ENCODE results near the gene PHACTR3.

Gene PHACTR3

DNA sequence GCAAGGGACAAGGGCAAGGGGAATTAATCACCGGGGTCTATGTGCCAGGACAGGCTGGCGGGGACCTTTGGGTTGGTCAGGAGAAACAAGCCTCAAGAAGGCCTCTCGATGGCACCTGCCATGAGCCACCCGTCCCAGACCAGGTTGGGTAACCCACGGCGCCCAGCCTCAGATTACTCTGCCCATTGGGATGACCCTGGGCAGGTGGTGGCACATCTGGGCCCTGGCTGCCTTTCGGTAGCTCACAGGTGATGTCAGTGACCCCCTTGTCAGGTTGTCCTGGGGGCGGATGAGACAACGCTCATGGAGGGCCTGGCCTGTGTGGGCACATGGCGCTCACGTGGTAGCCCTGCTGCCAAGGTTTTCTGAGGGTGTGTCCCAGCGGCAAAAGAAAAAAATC lies 176.9 kb downstream of the PHACTR3 start:
- H2AK5ac ChIP-seq (ENCODE audit: low read length), result no peak overlapping the region
- no peak overlapping the region for H2BK120ac ChIP-seq (ENCODE audit: low read depth, low read length)
- H2BK5ac ChIP-seq (ENCODE audit: low read length), result no peak overlapping the region
- no peaks in the 10 kb centered on the region for H3K27me3 ChIP-seq (ENCODE audit: insufficient read depth, low read length, poor library complexity)
- H3K56ac ChIP-seq (ENCODE audit: low read length), result no peak overlapping the region
- no peak overlapping the region for H3K9ac ChIP-seq (ENCODE audit: low read length)
- H3K36me3 ChIP-seq (ENCODE audit: control insufficient read depth, insufficient read depth, low read length), result no peaks in the 10 kb centered on the region
- no peak overlapping the region for H3K4me2 ChIP-seq (ENCODE audit: low read length)
- no peak overlapping the region for H3K18ac ChIP-seq (ENCODE audit: low read length)
- no peak for DNase-seq
- no peak overlapping the region for H3K4ac ChIP-seq (ENCODE audit: low read depth, low read length)
- no peak overlapping the region for H3K23ac ChIP-seq (ENCODE audit: low read length)
- no CpG with 5 or more reads among the region's 12 CpGs for WGBS (ENCODE audit: extremely low coverage, insufficient coverage, low lambda C conversion rate)
- no peak overlapping the region for H4K5ac ChIP-seq (ENCODE audit: low read length)
- no peaks in the 10 kb centered on the region for H3K79me1 ChIP-seq (ENCODE audit: low read length)
- no peak overlapping the region for H2BK15ac ChIP-seq (replicated peaks; ENCODE audit: low read depth)
- no peaks in the 10 kb centered on the region for H3K4me1 ChIP-seq (ENCODE audit: control insufficient read depth, low read depth, low read length)
- no peak overlapping the region for H3K27ac ChIP-seq (ENCODE audit: low read depth, low read length)
- H3K4me3 ChIP-seq (ENCODE audit: low read length), result no peak overlapping the region
- H3K79me2 ChIP-seq (ENCODE audit: control insufficient read depth, insufficient read depth, low read length), result no peaks in the 10 kb centered on the region
- no peak overlapping the region for H4K8ac ChIP-seq (ENCODE audit: low read depth, low read length)

DNA sequence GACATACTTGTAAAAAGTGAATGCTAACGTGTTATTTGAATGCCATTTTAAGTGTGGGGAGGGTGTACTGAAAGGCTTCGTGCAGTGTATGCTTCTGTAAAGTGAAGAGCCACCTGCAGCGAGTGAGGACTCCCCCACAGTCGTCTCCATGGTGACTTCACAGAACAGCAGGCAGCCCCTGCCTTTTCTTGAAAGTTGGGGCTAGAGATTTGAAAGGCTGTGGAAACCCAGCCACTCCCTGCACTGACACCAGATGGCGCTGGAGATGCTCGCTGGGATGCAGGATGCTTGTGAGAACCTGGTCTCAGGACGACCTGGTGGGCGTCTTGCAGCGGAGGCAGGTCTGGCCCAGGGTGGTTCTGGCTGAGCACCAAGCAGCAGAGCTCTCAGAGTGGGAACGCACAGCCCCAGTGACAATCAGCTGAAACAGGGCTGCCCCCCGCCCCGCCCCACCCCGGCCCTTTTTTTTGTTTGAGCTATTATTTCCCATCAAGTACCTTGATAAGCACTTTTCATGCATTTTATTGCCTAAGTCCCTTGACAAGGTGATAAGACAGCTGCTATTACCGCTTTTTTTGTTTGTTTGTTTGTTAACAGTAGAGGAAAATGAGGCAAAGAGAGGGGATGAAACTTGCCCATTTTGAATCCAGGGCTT lies 178.8 kb downstream of the PHACTR3 start:
- Histone ChIP-seq H3K23ac (ENCODE audit: low read length) (no peak overlapping the region), H3K4me1 (ENCODE audit: control insufficient read depth, low read depth, low read length) (no peaks in the 10 kb centered on the region), H4K8ac (ENCODE audit: low read depth, low read length) (no peak overlapping the region), H3K36me3 (ENCODE audit: control insufficient read depth, insufficient read depth, low read length) (no peaks in the 10 kb centered on the region), H3K27ac (ENCODE audit: low read depth, low read length) (no peak overlapping the region), H3K79me1 (ENCODE audit: low read length) (no peaks in the 10 kb centered on the region), H3K4me2 (ENCODE audit: low read length) (no peak overlapping the region), H3K9ac (ENCODE audit: low read length) (no peak overlapping the region), H2BK15ac (replicated peaks; ENCODE audit: low read depth) (no peak overlapping the region), H3K56ac (ENCODE audit: low read length) (no peak overlapping the region), H3K18ac (ENCODE audit: low read length) (no peak overlapping the region), H3K27me3 (ENCODE audit: insufficient read depth, low read length, poor library complexity) (no peaks in the 10 kb centered on the region), H3K4ac (ENCODE audit: low read depth, low read length) (no peak overlapping the region), H2BK120ac (ENCODE audit: low read depth, low read length) (no peak overlapping the region), H3K4me3 (ENCODE audit: low read length) (no peak overlapping the region), H2AK5ac (ENCODE audit: low read length) (no peak overlapping the region), H2BK5ac (ENCODE audit: low read length) (no peak overlapping the region), H4K5ac (ENCODE audit: low read length) (no peak overlapping the region), H3K79me2 (ENCODE audit: control insufficient read depth, insufficient read depth, low read length) (no peaks in the 10 kb centered on the region)
- WGBS (ENCODE audit: extremely low coverage, insufficient coverage, low lambda C conversion rate), result no CpG with 5 or more reads among the region's 14 CpGs
- DNase-seq, result peak; percentile 84

DNA sequence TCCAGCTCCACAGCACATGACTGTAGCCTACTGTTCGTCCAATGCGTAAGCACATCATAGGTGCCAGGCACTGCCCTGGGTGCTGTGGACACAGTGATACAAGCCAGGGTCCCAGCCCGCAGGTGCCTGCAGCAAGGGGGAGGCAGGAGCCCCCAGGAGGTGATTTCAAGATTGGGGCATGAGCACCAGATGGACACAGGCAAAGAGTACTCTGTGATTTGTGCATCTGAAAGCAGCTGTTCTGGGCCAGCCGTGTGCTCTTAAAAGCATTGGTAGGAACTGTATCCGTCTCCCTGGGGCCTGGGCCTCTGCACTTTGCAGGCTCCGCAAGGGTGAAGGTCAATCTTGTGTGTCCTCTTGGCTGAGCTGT lies 179.3 kb downstream of the PHACTR3 start:
- H3K4me1 ChIP-seq (ENCODE audit: control insufficient read depth, low read depth, low read length), result no peaks in the 10 kb centered on the region
- no peaks in the 10 kb centered on the region for H3K79me2 ChIP-seq (ENCODE audit: control insufficient read depth, insufficient read depth, low read length)
- no peak overlapping the region for H2BK120ac ChIP-seq (ENCODE audit: low read depth, low read length)
- H3K27ac ChIP-seq (ENCODE audit: low read depth, low read length), result no peak overlapping the region
- no peak overlapping the region for H3K18ac ChIP-seq (ENCODE audit: low read length)
- no peaks in the 10 kb centered on the region for H3K79me1 ChIP-seq (ENCODE audit: low read length)
- H2BK5ac ChIP-seq (ENCODE audit: low read length), result no peak overlapping the region
- no peak overlapping the region for H4K8ac ChIP-seq (ENCODE audit: low read depth, low read length)
- no peak overlapping the region for H3K56ac ChIP-seq (ENCODE audit: low read length)
- no CpG with 5 or more reads among the region's 6 CpGs for WGBS (ENCODE audit: extremely low coverage, insufficient coverage, low lambda C conversion rate)
- no peaks in the 10 kb centered on the region for H3K36me3 ChIP-seq (ENCODE audit: control insufficient read depth, insufficient read depth, low read length)
- H4K5ac ChIP-seq (ENCODE audit: low read length), result no peak overlapping the region
- H3K4ac ChIP-seq (ENCODE audit: low read depth, low read length), result no peak overlapping the region
- H3K9ac ChIP-seq (ENCODE audit: low read length), result no peak overlapping the region
- no peak overlapping the region for H2AK5ac ChIP-seq (ENCODE audit: low read length)
- no peak for DNase-seq
- no peaks in the 10 kb centered on the region for H3K27me3 ChIP-seq (ENCODE audit: insufficient read depth, low read length, poor library complexity)
- no peak overlapping the region for H3K23ac ChIP-seq (ENCODE audit: low read length)
- no peak overlapping the region for H3K4me2 ChIP-seq (ENCODE audit: low read length)
- H3K4me3 ChIP-seq (ENCODE audit: low read length), result no peak overlapping the region
- no peak overlapping the region for H2BK15ac ChIP-seq (replicated peaks; ENCODE audit: low read depth)

DNA sequence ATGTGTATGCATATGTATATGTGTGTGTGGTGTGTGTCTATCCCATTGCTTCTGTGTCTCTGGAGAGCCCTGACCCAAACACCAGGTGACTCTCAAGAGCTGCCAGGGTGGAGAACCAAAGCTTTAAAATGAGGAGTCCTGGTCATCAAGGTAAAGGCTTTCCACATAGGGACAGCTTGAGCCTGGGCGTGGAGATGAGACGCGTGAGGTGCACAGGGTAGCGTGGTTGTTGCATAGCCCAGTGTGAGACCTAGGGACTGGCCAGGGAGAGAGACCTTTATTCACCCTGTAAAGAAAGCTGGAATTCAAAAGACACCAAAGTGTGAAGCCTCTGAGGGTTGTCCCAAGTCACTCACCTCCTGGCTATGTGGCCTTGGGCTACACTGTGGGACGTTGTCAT lies 180.0 kb downstream of the PHACTR3 start:
- no peaks in the 10 kb centered on the region for H3K27me3 ChIP-seq (ENCODE audit: insufficient read depth, low read length, poor library complexity)
- H4K5ac ChIP-seq (ENCODE audit: low read length), result no peak overlapping the region

DNA sequence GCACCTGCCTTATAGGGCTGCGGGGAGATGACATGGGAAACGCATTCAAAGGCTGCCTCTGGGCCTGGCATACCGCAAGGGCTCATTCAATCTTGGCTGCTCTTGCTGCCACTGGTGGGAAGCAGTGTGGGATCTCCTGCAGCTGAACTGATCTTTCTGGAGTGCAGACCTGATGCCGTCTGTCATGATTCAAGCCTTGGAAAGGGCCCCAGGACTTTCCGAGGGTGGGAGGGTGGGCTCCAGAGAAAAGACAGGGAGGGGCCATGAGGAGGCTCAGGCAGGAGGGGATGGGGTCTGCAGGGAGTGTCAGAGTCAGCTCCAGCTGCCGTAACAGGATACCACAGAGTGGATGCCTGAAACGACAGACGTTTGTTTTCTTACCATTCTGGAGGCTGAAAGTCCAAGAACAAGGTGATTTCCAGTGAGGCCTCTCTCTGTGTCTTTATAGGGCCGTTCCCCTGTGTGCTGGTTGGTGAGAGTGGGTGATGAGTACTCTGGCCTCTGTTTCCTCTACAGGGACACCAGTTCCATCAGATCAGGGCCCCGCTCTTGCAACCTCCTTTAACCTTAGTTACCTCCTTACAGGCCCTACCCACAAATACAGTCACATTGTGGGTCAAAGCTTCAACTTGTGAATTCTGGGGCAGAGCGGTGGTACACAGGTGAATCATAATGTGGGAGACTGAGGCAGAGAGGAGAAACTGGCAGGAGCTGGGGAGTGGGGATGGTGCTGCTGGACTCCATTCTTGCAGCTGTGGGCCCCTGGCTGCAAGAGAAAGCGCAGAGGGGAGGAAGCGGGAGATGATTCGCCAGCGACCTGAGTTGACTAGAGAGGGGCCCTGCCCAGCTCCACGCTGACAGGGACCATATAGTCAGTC lies 180.7 kb downstream of the PHACTR3 start:
- H3K4ac ChIP-seq (ENCODE audit: low read depth, low read length), result no peak overlapping the region
- no peak for DNase-seq

More for the DNA sequence above, 180.0 kb downstream of the PHACTR3 start:
- H3K56ac ChIP-seq (ENCODE audit: low read length), result no peak overlapping the region
- H3K4ac ChIP-seq (ENCODE audit: low read depth, low read length), result no peak overlapping the region
- H2BK15ac ChIP-seq (replicated peaks; ENCODE audit: low read depth), result no peak overlapping the region
- H3K36me3 ChIP-seq (ENCODE audit: control insufficient read depth, insufficient read depth, low read length), result no peaks in the 10 kb centered on the region
- no peak overlapping the region for H3K4me3 ChIP-seq (ENCODE audit: low read length)
- no peak overlapping the region for H3K27ac ChIP-seq (ENCODE audit: low read depth, low read length)
- no peaks in the 10 kb centered on the region for H3K4me1 ChIP-seq (ENCODE audit: control insufficient read depth, low read depth, low read length)
- no peaks in the 10 kb centered on the region for H3K79me1 ChIP-seq (ENCODE audit: low read length)
- H3K4me2 ChIP-seq (ENCODE audit: low read length), result no peak overlapping the region
- H3K9ac ChIP-seq (ENCODE audit: low read length), result no peak overlapping the region
- H2BK5ac ChIP-seq (ENCODE audit: low read length), result no peak overlapping the region
- no peak overlapping the region for H4K8ac ChIP-seq (ENCODE audit: low read depth, low read length)
- H3K79me2 ChIP-seq (ENCODE audit: control insufficient read depth, insufficient read depth, low read length), result no peaks in the 10 kb centered on the region
- DNase-seq, result no peak
- no CpG with 5 or more reads among the region's 5 CpGs for WGBS (ENCODE audit: extremely low coverage, insufficient coverage, low lambda C conversion rate)
- H2AK5ac ChIP-seq (ENCODE audit: low read length), result no peak overlapping the region
- H3K23ac ChIP-seq (ENCODE audit: low read length), result no peak overlapping the region
- no peak overlapping the region for H3K18ac ChIP-seq (ENCODE audit: low read length)
- H2BK120ac ChIP-seq (ENCODE audit: low read depth, low read length), result no peak overlapping the region

More for the DNA sequence above, 180.7 kb downstream of the PHACTR3 start:
- H3K56ac ChIP-seq (ENCODE audit: low read length), result no peak overlapping the region
- H3K23ac ChIP-seq (ENCODE audit: low read length), result no peak overlapping the region
- H3K27me3 ChIP-seq (ENCODE audit: insufficient read depth, low read length, poor library complexity), result no peaks in the 10 kb centered on the region
- no peak overlapping the region for H2AK5ac ChIP-seq (ENCODE audit: low read length)
- H2BK5ac ChIP-seq (ENCODE audit: low read length), result no peak overlapping the region
- no peak overlapping the region for H4K5ac ChIP-seq (ENCODE audit: low read length)
- whole genome bisulfite sequencing (ENCODE audit: extremely low coverage, insufficient coverage, low lambda C conversion rate), result no CpG with 5 or more reads among the region's 16 CpGs
- no peaks in the 10 kb centered on the region for H3K4me1 ChIP-seq (ENCODE audit: control insufficient read depth, low read depth, low read length)
- H2BK120ac ChIP-seq (ENCODE audit: low read depth, low read length), result no peak overlapping the region
- no peak overlapping the region for H4K8ac ChIP-seq (ENCODE audit: low read depth, low read length)
- no peak overlapping the region for H2BK15ac ChIP-seq (replicated peaks; ENCODE audit: low read depth)
- H3K27ac ChIP-seq (ENCODE audit: low read depth, low read length), result no peak overlapping the region
- no peak overlapping the region for H3K4me2 ChIP-seq (ENCODE audit: low read length)
- H3K79me1 ChIP-seq (ENCODE audit: low read length), result no peaks in the 10 kb centered on the region
- H3K36me3 ChIP-seq (ENCODE audit: control insufficient read depth, insufficient read depth, low read length), result no peaks in the 10 kb centered on the region
- no peak overlapping the region for H3K18ac ChIP-seq (ENCODE audit: low read length)
- H3K9ac ChIP-seq (ENCODE audit: low read length), result no peak overlapping the region
- H3K79me2 ChIP-seq (ENCODE audit: control insufficient read depth, insufficient read depth, low read length), result no peaks in the 10 kb centered on the region
- H3K4me3 ChIP-seq (ENCODE audit: low read length), result no peak overlapping the region
